Thyroid gland (tissue), 4 donors: ENCODE measurements around the gene SH2D2A. TPM values are rescaled to one million over a fixed set of nuclear protein-coding genes. Genes with fewer than 3 reads are reported as not detected.

Experiments used
- DNase-seq, 2 donors: peaks; one replicate each; pipeline ENCODE4 v3.0.0-alpha.2; 2019
- H3K27ac ChIP-seq, 3 donors: fragments of 200-600 bp; sonication (generic); 1 replicate in 2 of 3; 2 replicates in 1 of 3; pipeline ENCODE4 v1.5.1; 2016 to 2019; ENCODE audit warnings: mild to moderate bottlenecking in 1 of 3, moderate library complexity in 1 of 3
- H3K27me3 ChIP-seq: fragments of 200-600 bp; sonication (generic); one replicate; pipeline ENCODE4 v1.5.1; 2019
- H3K36me3 ChIP-seq, 2 donors: fragments of 200-600 bp; sonication (generic); one replicate each; pipeline ENCODE4 v1.5.1; 2016 to 2019
- H3K4me1 ChIP-seq, 2 donors: fragments of 200-600 bp; sonication (generic); one replicate each; pipeline ENCODE4 v1.5.1; 2017 to 2019
- H3K4me3 ChIP-seq, 3 donors: fragments of 200-600 bp; sonication (generic); replicated peaks in 1 of 3; 1 replicate in 2 of 3; 2 replicates in 1 of 3; pipeline ENCODE4 v1.5.1; 2016; ENCODE audit warnings: mild to moderate bottlenecking in 1 of 3
- H3K9me3 ChIP-seq: fragments of 200-600 bp; sonication (generic); one replicate; pipeline ENCODE4 v1.5.1; 2017
- POLR2A ChIP-seq, 2 donors: fragments of 450-650 bp; IDR thresholded peaks; one replicate each; pipeline ENCODE4 v1.6.1; 2017; ENCODE audit warnings: antibody characterized with exemption in 2 of 2, mild to moderate bottlenecking in 2 of 2, moderate library complexity in 1 of 2
- WGBS, 2 donors: methylation state at CpG; one replicate each; pipeline ENCODE4 v1.1.5; 2017; 5-methylcytosine and 5-hydroxymethylcytosine counted together
- intact Hi-C: fragments of 100-400 bp; cut with DNase I; formaldehyde crosslinking; loops from one replicate; pipeline ENCODE4 v1.15.1; 2023
- total RNA-seq, 4 donors: library from RNA; depleted of rRNA; stranded (reverse); fragments of >200 nt; gene quantifications; one replicate each; pipeline ENCODE4 v1.2.3, GENCODE V29; 2016
- TF ChIP-seq, protein P1 (sequence below), 6 experiments: fragments of 200-600 bp in 3 of 6; fragments of 450-650 bp in 3 of 6; sonication (generic) in 3 of 6; IDR thresholded peaks; one replicate each; pipeline ENCODE4 v1.5.1; 2016 to 2019; ENCODE audit warnings: antibody characterized with exemption in 6 of 6, mild to moderate bottlenecking in 2 of 6, inconsistent platforms in 1 of 6, moderate library complexity in 1 of 6

Gene SH2D2A
- total RNA-seq, 4 donors from 2014 or later, result 1.2 to 3.3 (median 2.0) TPM

DNA sequence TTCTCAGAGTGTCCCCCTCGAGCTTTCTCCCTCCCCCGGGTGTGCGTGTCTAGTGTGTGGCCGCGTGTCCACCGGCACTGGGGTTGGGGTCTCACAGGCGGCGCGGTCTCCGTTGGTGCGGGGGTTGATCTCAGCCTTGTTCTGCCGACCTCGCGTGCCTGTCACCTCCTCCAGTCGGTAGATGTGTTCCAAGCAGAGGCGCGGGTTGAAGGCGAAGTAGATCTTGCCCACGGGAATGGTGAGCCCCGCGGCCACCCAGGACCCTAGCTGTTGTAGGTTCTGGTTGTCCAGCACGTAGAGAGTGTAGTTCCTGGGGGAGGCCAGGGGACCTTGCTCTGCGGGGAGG lies 32.5 kb upstream of the SH2D2A start:
- WGBS, 2 donors, result 29 to 33% methylated on average over 7 to 21 of the region's 23 CpGs
- H3K4me3 ChIP-seq, result no peak overlapping the region
- intact Hi-C loops, result no loop called here

DNA sequence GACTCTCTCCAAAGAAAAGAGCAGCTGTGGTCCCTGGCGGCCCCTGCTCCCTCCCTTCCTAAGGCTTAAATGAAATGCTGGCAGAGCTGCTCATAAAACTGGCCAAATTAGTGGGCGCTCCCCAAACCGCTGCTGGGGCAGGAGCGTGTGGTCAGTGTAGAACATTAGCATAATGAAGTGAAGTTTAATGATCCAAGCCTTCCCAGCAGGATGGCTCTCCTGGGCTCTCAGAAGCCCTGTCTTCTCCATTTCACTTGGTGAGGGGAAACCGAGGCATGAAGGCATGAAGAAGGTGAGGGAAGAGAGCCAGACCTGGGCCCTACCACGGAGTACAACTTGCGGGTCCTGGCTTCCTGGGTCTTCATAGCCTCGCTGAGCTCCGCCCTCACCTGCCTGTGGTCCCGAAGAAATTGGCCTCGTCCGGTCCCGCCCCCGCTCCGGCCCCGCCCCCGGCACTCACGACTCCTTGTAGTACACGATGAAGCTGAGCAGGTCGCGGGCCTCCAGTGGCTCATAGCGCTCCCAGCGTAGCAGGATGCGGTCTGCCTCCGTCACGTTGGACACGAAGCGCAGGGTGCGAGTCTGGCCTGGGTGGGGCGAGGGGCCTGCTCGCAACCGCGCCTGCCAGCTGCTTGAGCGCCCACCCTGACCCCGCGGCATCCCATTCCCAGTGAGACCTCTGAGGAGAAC lies 32.0 kb upstream of the SH2D2A start:
- intact Hi-C loops, result no loop called here
- no peaks in the 10 kb centered on the region for H3K9me3 ChIP-seq
- H3K27ac ChIP-seq, result no peak overlapping the region
- peaks cover 6 to 24% of the 10 kb centered on the region in 2 donors for H3K4me1 ChIP-seq
- 17 to 32% methylated on average over 12 of the region's 36 CpGs for WGBS, 2 donors
- no peaks in the 10 kb centered on the region for H3K36me3 ChIP-seq
- H3K4me3 ChIP-seq, result no peak overlapping the region
- peak; percentile 72 to 79 for DNase-seq
- H3K27me3 ChIP-seq, result peaks cover 15% of the 10 kb centered on the region
- TF ChIP-seq POLR2A (IDR thresholded peaks at IDR 0.05), result no peak
- TF ChIP-seq, protein P1, sequence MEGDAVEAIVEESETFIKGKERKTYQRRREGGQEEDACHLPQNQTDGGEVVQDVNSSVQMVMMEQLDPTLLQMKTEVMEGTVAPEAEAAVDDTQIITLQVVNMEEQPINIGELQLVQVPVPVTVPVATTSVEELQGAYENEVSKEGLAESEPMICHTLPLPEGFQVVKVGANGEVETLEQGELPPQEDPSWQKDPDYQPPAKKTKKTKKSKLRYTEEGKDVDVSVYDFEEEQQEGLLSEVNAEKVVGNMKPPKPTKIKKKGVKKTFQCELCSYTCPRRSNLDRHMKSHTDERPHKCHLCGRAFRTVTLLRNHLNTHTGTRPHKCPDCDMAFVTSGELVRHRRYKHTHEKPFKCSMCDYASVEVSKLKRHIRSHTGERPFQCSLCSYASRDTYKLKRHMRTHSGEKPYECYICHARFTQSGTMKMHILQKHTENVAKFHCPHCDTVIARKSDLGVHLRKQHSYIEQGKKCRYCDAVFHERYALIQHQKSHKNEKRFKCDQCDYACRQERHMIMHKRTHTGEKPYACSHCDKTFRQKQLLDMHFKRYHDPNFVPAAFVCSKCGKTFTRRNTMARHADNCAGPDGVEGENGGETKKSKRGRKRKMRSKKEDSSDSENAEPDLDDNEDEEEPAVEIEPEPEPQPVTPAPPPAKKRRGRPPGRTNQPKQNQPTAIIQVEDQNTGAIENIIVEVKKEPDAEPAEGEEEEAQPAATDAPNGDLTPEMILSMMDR (IDR thresholded peaks at IDR 0.05), result no peak

More for the DNA sequence above, 32.5 kb upstream of the SH2D2A start:
- H3K9me3 ChIP-seq, result no peaks in the 10 kb centered on the region
- no peak for TF ChIP-seq POLR2A (IDR thresholded peaks at IDR 0.05)
- TF ChIP-seq, protein P1 (IDR thresholded peaks at IDR 0.05), result no peak
- H3K27me3 ChIP-seq, result peaks cover 15% of the 10 kb centered on the region
- no peaks in the 10 kb centered on the region for H3K36me3 ChIP-seq
- H3K27ac ChIP-seq, result no peak overlapping the region
- DNase-seq, result no peak
- peaks cover 6 to 24% of the 10 kb centered on the region in 2 donors for H3K4me1 ChIP-seq

DNA sequence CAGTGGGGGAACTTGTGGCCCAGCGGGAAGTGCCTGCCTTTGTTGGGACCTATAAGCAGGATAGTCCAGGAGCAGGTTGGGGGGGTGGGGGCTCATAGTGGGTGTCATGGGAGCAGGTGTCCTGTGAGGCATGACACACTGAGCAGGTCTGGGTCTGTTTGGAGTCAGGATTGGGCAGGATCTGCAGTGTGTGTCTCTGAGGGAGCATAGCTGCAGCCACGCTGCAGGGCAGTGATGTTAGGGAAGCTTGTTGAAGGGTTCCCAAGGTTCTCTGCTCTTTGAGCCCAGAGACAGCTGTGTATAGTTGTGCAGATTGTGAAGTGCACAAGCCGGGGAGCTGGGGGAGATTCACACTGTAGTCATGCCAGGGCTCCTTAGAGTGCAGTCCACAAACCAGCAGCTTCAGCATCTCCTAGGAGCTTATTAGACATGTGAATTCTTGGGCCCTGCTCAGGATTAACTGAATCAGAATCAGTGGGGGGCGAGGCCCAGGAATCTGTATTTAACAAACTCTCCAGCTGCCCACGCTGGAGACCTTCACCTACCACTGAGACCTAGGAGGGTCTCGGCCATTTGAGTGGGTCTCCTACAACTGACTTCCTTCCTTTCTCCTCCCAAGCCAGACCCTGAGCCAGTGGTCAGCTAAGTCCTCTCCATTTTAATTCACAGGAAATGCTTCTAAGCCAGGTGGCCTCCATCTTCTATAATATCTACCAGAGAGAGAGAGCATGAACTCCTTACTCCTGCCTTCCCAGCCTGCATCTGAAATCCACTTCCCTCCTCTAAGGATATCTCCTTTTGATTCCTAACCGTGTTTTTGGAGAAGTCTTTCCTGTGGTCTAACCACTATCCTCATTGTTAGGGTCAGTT lies 31.2 kb upstream of the SH2D2A start:
- H3K9me3 ChIP-seq, result no peaks in the 10 kb centered on the region
- intact Hi-C loops, result no loop called here
- no peaks in the 10 kb centered on the region for H3K36me3 ChIP-seq
- no peak overlapping the region for H3K4me3 ChIP-seq
- peaks cover 6 to 24% of the 10 kb centered on the region in 2 donors for H3K4me1 ChIP-seq
- WGBS, 2 donors, result 73 to 85% methylated on average over 7 of the region's 7 CpGs
- no peak overlapping the region for H3K27ac ChIP-seq
- no peak for DNase-seq
- no peak for TF ChIP-seq POLR2A (IDR thresholded peaks at IDR 0.05)
- TF ChIP-seq, protein P1 (IDR thresholded peaks at IDR 0.05), result no peak
- H3K27me3 ChIP-seq, result peaks cover 15% of the 10 kb centered on the region

- peaks cover 15% of the 10 kb centered on the region for H3K27me3 ChIP-seq
- no peak for DNase-seq
- intact Hi-C loops, result no loop called here
- 90 to 91% methylated on average over 3 to 5 of the region's 5 CpGs for WGBS, 2 donors
- peaks cover 6 to 17% of the 10 kb centered on the region in 2 donors for H3K4me1 ChIP-seq
- H3K27ac ChIP-seq, result no peak overlapping the region
- H3K4me3 ChIP-seq, result no peak overlapping the region
- no peaks in the 10 kb centered on the region for H3K9me3 ChIP-seq
- TF ChIP-seq POLR2A (IDR thresholded peaks at IDR 0.05), result no peak
- TF ChIP-seq, protein P1 (IDR thresholded peaks at IDR 0.05), result no peak
- no peaks in the 10 kb centered on the region for H3K36me3 ChIP-seq
These were observed 30.0 kb upstream of the SH2D2A start for GRCh38 chr1:156846643-156847042.
